HG03460 (cell line): ENCODE results near the gene PPOX.

Experiments
- ATAC-seq: cut with Tn5 transposase; IDR thresholded peaks from one replicate; pipeline ENCODE4 v1.9.1; 2021; ENCODE audit not compliant: unreplicated experiment

The PPOX gene

GRCh38 chr1:161153176-161153575, 13.1 kb upstream of the PPOX start:
- ATAC-seq: peak; percentile 7

GRCh38 chr1:161153682-161154337, 12.4 kb upstream of the PPOX start, which contains the start of gene UFC1:
Gene UFC1 (plus strand): TSS chr1:161153978. CDS start chr1:161153998, 20 bp downstream.
- ATAC-seq: peak; percentile 83

GRCh38 chr1:161157867-161158266, 8.4 kb upstream of the PPOX start:
- ATAC-seq: no peak

- ATAC-seq: no peak
These were observed 7.8 kb upstream of the PPOX start for GRCh38 chr1:161158316-161159010.

GRCh38 chr1:161159087-161159912, 6.9 kb upstream of the PPOX start, which contains the start of gene USP21:
Gene USP21 (plus strand): TSS chr1:161159500. CDS start chr1:161160641, 1,141 bp downstream.
- peak; percentile 85 for ATAC-seq

GRCh38 chr1:161159913-161160243, 6.3 kb upstream of the PPOX start:
- no peak for ATAC-seq

GRCh38 chr1:161160671-161161145, 5.5 kb upstream of the PPOX start:
- no peak for ATAC-seq

GRCh38 chr1:161161652-161162051, 4.6 kb upstream of the PPOX start:
- ATAC-seq: no peak

GRCh38 chr1:161162052-161162451, 4.2 kb upstream of the PPOX start:
- ATAC-seq: no peak

- ATAC-seq: no peak
These were observed 3.4 kb upstream of the PPOX start for GRCh38 chr1:161162806-161163205.

GRCh38 chr1:161163793-161164192, 2.4 kb upstream of the PPOX start:
- no peak for ATAC-seq

GRCh38 chr1:161164901-161165610, 1.2 kb upstream of the PPOX start:
- ATAC-seq: no peak

- no peak for ATAC-seq
These were observed 683 bp downstream of the PPOX start for GRCh38 chr1:161166669-161167548.

- no peak for ATAC-seq
These were observed 2.7 kb downstream of the PPOX start for GRCh38 chr1:161168906-161169305.

- ATAC-seq: no peak
These were observed 5.0 kb downstream of the PPOX start for GRCh38 chr1:161171191-161171590.

- no peak for ATAC-seq
These were observed 5.5 kb downstream of the PPOX start for GRCh38 chr1:161171696-161172095.

GRCh38 chr1:161172349-161172748, 6.1 kb downstream of the PPOX start:
- ATAC-seq: no peak

GRCh38 chr1:161172776-161173376, 6.7 kb downstream of the PPOX start:
- ATAC-seq: no peak

- ATAC-seq: no peak
These were observed 7.5 kb downstream of the PPOX start for GRCh38 chr1:161173711-161174110.

- ATAC-seq: no peak
These were observed 8.7 kb downstream of the PPOX start for GRCh38 chr1:161174911-161175310.
